MCF 10A (cell line): Measurements from ENCODE around the gene VSIG8. TPM values are rescaled to one million over a fixed set of nuclear protein-coding genes. Genes with fewer than 3 reads are reported as not detected.

ENCODE experiments used
- BruUV-seq: library from RNA; stranded (reverse); fragments of 400-500 nt; replicated peaks from 2 replicates; lab custom pipeline; 2021; lab: Mats Ljungman, UMichigan
- CTCF ChIA-PET: fragments of 300-600 bp; sonication (Branson Sonifier 250); formaldehyde crosslinking; extraction: SDS; loops from one replicate; lab custom pipeline; 2021; ENCODE audit warnings: antibody characterized with exemption, inconsistent platforms; lab: Yijun Ruan, JAX
- POLR2A ChIA-PET: fragments of 300-600, 350-650 bp; sonication (Branson Sonifier 250); formaldehyde crosslinking; extraction: SDS; loops from one replicate; lab custom pipeline; 2020; ENCODE audit warnings: antibody characterized with exemption, inconsistent platforms; lab: Yijun Ruan, JAX
- DNase-seq: peaks from one replicate; pipeline ENCODE4 v3.0.0-alpha.2; 2018; ENCODE audit not compliant: unreplicated experiment
- H3K27ac Mint-ChIP-seq: one replicate; pipeline ENCODE4 v1.8.0; 2022; ENCODE audit warnings: mild to moderate bottlenecking, low read depth, mixed read lengths; ENCODE audit not compliant: unreplicated experiment
- H3K27me3 Mint-ChIP-seq: one replicate; pipeline ENCODE4 v1.8.0; 2022; ENCODE audit warnings: mixed read lengths; ENCODE audit not compliant: insufficient read depth, unreplicated experiment
- H3K36me3 Mint-ChIP-seq: one replicate; pipeline ENCODE4 v1.8.0; 2022; ENCODE audit warnings: mild to moderate bottlenecking, moderate library complexity, mixed read lengths; ENCODE audit not compliant: insufficient read depth, unreplicated experiment
- H3K4me1 Mint-ChIP-seq: one replicate; pipeline ENCODE4 v1.8.0; 2022; ENCODE audit warnings: mixed read lengths; ENCODE audit not compliant: insufficient read depth, unreplicated experiment
- H3K4me3 Mint-ChIP-seq: one replicate; pipeline ENCODE4 v1.8.0; 2022; ENCODE audit warnings: mild to moderate bottlenecking, moderate library complexity, mixed read lengths; ENCODE audit not compliant: unreplicated experiment
- H3K9me3 Mint-ChIP-seq: one replicate; pipeline ENCODE4 v1.8.0; 2022; ENCODE audit warnings: mixed read lengths; ENCODE audit not compliant: unreplicated experiment
- CTCF ChIP-seq: fragments of 200-600 bp; IDR thresholded peaks from one replicate; pipeline ENCODE4 v1.8.0; 2022; ENCODE audit warnings: antibody characterized with exemption, mild to moderate bottlenecking; ENCODE audit not compliant: unreplicated experiment
- intact Hi-C: fragments of 100-400 bp; cut with micrococcal nuclease; formaldehyde crosslinking; loops from 2 replicates; pipeline ENCODE4 v1.14.1; 2022
- total RNA-seq: library from RNA; stranded (reverse); gene quantifications from 2 replicates; pipeline ENCODE4 v1.2.3, GENCODE V29; 2022

VSIG8 gene
- total RNA-seq, 1 experiment from 2014 or later = not detected

- TF ChIP-seq CTCF = no peak
- intact Hi-C loops = no loop called here
- Mint-ChIP-seq H3K9me3 (no peaks in the 10 kb centered on the region), H3K4me3 (no peak overlapping the region), H3K27ac (no peak overlapping the region), H3K27me3 (peaks cover 7% of the 10 kb centered on the region), H3K36me3 (no peaks in the 10 kb centered on the region), H3K4me1 (peaks cover 5% of the 10 kb centered on the region)
- no peak for DNase-seq
- BruUV-seq = no TSS peak
- ChIA-PET POLR2A (no interaction called here), CTCF (interaction anchor here (0.6 to 3.3 kb wide), 7 partner anchors 25 to 180 kb away, joined by 3 to 23 read pairs (median 4); partner anchors contain the start of gene FCRL6)
These were observed 34.9 kb downstream of the VSIG8 start for GRCh38 chr1:159827549-159827948.

- Mint-ChIP-seq H3K36me3 (no peaks in the 10 kb centered on the region), H3K27me3 (peaks cover 11% of the 10 kb centered on the region), H3K9me3 (no peaks in the 10 kb centered on the region), H3K4me1 (peaks cover 5% of the 10 kb centered on the region), H3K27ac (no peak overlapping the region), H3K4me3 (no peak overlapping the region)
- ChIA-PET POLR2A (no interaction called here), CTCF (interaction anchor here (0.6 to 3.3 kb wide), 8 partner anchors 25 to 180 kb away, joined by 3 to 23 read pairs (median 4); partner anchors contain the start of gene FCRL6)
- no TSS peak for BruUV-seq
- no peak for TF ChIP-seq CTCF
- no peak for DNase-seq
- intact Hi-C loops = no loop called here
These were observed 35.4 kb downstream of the VSIG8 start for GRCh38 chr1:159827102-159827490.

- peaks cover 5% of the 10 kb centered on the region for H3K4me1 Mint-ChIP-seq
- peaks cover 16% of the 10 kb centered on the region for H3K27me3 Mint-ChIP-seq
- BruUV-seq = no TSS peak
- CTCF ChIA-PET = interaction anchor here (0.8 to 3.3 kb wide), 6 partner anchors 24 to 181 kb away, joined by 3 to 23 read pairs (median 4); partner anchors contain the start of gene FCRL6
- TF ChIP-seq CTCF = no peak
- POLR2A ChIA-PET = interaction anchor here (0.7 kb wide), 1 partner anchor 1573 kb away, joined by 3 read pairs; no protein-coding TSS in a partner anchor
- H3K36me3 Mint-ChIP-seq = no peaks in the 10 kb centered on the region
- no peak within 1 kb of the TSS for H3K27ac Mint-ChIP-seq
- DNase-seq = no peak
- no peaks in the 10 kb centered on the region for H3K9me3 Mint-ChIP-seq
- H3K4me3 Mint-ChIP-seq = no peak within 1 kb of the TSS
- intact Hi-C loops = no loop called here
These were observed 35.9 kb downstream of the VSIG8 start, which contains the start of gene SLAMF8 for GRCh38 chr1:159826441-159827101. Gene SLAMF8 (plus strand): TSS chr1:159826873. CDS start chr1:159826899, 26 bp downstream.

- H3K4me3 Mint-ChIP-seq = no peak overlapping the region
- H3K4me1 Mint-ChIP-seq = peaks cover 5% of the 10 kb centered on the region
- H3K9me3 Mint-ChIP-seq = no peaks in the 10 kb centered on the region
- H3K36me3 Mint-ChIP-seq = no peaks in the 10 kb centered on the region
- BruUV-seq = no TSS peak
- no peak for DNase-seq
- CTCF ChIA-PET = interaction anchor here (0.6 to 3.3 kb wide), 5 partner anchors 21 to 67 kb away, joined by 3 to 23 read pairs (median 5); no protein-coding TSS in a partner anchor
- POLR2A ChIA-PET = interaction anchor here (0.6 kb wide), 1 partner anchor 181 kb away, joined by 3 read pairs; no protein-coding TSS in a partner anchor
- TF ChIP-seq CTCF = no peak
- H3K27me3 Mint-ChIP-seq = peaks cover 16% of the 10 kb centered on the region
- H3K27ac Mint-ChIP-seq = no peak overlapping the region
- intact Hi-C loops = no loop called here
These were observed 36.9 kb downstream of the VSIG8 start for GRCh38 chr1:159825564-159825963.
